ENCODE data around the gene MGME1. TPM values are rescaled to one million over a fixed set of nuclear protein-coding genes. Genes with fewer than 3 reads are reported as not detected.
"Not testable (repeated sequence)": the region's sequence is repeated elsewhere in the genome, so short reads cannot be mapped to it uniquely, and the experiment has no call there.

MGME1 gene
- total RNA-seq, 1 donor from 2014 or later = 14.0 TPM

DNA sequence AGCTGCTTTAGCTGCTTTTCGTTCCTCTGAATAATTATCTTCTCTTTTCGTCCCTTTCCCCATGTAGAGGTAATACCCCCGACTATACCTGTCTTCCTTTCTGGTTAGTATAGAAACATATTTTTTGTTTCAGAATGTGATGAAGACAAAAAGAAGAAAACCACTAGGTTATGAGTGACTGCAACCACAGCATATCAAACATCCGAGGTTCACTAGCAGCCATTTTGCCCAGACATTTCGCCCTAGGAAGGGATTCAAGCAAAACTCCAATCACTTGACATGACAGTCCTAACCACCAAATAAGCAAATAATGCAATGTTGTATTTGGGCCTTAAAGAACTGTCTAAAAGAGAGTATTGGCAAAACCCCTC, 9.6 kb upstream of the MGME1 start:
- no peak for DNase-seq (ENCODE audit: low read depth, low spot score)

DNA sequence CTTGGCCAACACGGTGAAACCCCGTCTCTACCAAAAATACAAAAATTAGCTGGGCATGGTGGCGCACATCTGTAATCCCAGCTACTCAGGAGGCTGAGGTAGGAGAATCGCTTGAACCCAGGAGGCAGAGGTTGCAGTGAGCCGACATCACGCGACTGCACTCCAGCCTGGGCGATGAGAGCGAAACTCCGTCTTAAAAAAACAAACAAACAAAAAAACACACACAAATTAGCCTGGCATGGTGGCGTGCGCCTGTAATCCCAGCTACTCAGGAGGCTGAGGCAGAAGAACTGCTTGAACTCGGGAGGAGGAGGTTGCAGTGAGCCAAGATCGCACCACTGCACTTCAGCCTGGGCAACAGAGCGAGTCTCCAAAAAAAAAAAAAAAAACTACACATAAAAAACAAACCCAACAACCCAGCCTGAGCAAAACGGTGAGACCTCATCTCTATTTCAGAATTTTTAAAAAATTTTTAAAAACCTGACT, 8.4 kb upstream of the MGME1 start:
- DNase-seq (ENCODE audit: low read depth, low spot score) = not testable (repeated sequence)

- no peak for DNase-seq (ENCODE audit: low read depth, low spot score)
These were observed 7.8 kb upstream of the MGME1 start for GRCh38 chr20:17960927-17961586.

DNA sequence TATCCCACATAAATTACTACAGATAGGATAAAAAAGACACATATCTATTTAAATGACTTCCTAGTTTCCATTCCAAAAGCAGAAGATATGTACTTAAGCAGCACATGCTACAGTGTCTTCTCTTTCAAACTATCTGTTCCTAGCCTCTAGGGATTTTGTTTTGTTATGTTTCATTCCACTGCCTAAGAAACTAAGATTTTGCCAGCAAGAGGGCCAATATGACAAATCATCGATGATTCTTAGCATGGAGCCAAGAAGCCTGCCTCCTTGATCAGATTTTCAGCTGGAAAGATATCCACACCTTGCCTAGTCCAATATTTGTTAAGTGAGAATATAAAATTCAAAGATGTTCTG, 7.3 kb upstream of the MGME1 start:
- no peak for DNase-seq (ENCODE audit: low read depth, low spot score)

GRCh38 chr20:17963114-17963897, 5.5 kb upstream of the MGME1 start:
- DNase-seq (ENCODE audit: low read depth, low spot score) = no peak

DNA sequence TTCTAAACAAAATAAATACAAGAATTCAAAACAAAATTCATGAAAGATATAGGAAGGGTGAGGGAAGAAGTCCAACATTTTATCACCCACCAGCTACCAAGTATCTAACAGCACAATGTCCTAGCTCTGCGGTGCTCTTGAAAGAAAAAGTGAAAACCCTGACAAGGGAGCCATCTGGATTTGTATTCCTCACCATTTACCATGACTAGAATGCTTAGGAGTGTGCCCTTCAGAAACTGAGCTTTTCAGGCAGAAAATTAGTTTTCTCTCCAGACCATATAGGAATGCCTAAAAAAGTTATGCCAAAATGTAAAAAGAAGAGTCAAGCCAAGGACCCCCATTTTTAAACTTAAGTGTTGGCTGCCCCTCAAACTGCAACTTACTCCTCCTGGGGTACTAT, 4.7 kb upstream of the MGME1 start:
- DNase-seq (ENCODE audit: low read depth, low spot score) = no peak

- no peak for DNase-seq (ENCODE audit: low read depth, low spot score)
These were observed 4.2 kb upstream of the MGME1 start for GRCh38 chr20:17964632-17965031.

- DNase-seq (ENCODE audit: low read depth, low spot score) = no peak
These were observed 3.6 kb upstream of the MGME1 start for GRCh38 chr20:17965042-17965697.

GRCh38 chr20:17966432-17967310, 2.1 kb upstream of the MGME1 start:
- no peak for DNase-seq (ENCODE audit: low read depth, low spot score)

DNA sequence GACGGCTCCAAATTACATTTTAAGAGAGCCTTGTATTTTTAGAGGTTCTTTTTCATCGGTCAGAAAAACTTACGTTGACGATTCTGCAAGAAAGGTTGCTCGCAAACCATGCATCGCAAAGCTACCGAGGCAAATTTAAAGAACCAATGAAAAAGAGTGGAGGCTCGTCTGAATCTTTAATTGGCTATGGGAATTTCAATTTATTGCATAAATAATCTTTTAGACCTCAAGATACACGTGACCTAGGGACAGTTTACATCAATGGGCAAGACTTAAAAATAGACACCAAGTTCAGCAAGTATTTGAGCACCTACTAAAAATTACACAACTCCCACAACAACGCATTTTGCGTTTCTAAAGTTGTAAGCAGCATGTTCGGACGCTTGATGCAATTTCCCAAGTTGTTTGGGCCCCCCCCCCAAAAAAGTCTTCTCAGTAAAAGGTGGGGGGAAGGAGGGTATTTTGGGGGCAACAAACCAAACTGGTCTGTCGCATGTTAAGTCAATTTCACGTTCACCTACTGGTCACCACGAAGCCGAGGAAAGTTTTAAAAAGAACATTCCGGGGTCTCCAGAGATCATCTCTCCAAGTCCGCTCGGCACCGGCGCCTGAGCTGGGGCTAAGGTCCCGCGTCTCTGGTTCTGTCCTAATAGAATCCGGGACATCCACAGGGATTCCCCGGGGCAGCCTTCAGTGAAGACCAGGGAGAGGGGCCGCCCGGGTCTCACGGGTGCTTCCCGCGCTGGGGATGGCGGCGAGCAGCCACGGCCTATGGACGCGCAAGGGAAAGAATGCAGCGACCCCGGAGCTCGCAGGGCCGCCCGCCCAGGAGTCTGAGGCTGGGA, 1.1 kb upstream of the MGME1 start:
- DNase-seq (ENCODE audit: low read depth, low spot score) = no peak

DNA sequence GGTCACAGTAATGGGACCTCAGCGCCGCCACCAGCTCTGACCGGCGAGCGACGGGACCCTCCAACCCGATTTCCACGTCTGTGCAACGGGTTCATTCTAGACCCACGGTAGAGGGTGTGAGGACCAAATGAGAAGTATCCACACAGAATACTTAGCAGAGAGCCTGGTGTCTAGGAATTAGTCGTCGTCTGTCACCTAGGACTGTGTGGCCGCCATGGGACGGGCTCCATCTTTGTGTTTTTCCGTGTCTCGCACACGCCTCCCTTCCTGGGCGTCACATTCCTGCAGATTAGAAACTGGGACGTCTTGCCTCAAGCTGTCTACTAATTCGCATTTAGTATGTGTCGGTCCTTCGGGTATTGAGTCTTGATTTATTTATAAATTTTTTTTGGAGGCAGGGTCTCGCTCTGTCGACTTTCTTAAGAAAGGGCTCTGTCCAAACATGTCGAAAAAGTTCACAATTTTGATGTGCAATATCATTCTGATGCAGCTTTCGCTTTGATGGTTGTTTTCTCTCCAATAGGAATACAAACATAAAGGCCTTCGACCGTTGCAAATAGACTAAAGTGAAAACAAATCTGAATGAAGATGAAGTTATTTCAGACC, 563 bp downstream of the MGME1 start:
- no peak for DNase-seq (ENCODE audit: low read depth, low spot score)

- peak; percentile 29 for DNase-seq (ENCODE audit: low read depth, low spot score)
These were observed 1.1 kb downstream of the MGME1 start for GRCh38 chr20:17969884-17970409.

DNA sequence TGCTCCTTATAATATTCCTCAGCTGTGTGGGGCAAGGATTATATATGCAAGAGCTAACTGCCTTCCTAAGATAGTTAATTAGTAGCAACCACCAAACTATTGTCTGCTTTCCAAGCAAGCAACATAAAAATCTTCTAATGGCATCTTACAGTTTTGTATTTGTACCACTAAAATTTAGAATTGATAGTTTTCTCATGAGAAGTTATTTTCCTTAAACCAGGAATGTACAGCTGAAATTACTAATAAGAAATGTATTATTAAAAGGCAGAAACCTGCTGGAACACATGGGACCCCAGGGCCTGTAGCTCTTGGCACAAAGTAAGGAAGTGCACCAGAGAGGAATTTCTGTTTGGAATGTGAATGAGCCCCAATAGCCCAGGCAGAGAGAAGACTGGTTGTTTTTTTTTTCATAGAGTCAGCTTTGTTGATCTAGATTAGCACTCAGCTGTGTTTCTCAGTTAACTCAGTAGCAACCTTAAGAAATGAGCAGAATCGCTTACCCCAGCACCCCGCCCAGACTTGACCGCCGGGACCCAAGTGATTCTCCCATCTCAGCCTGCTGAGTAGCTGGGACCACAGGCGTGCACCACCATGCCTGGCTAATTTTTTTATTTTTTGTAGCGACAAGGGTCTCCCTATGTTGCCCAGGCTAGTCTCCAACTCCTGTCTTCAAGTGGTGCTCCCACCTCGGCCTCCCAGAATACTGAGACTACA, 2.6 kb downstream of the MGME1 start:
- DNase-seq (ENCODE audit: low read depth, low spot score) = peak; percentile 76

- DNase-seq (ENCODE audit: low read depth, low spot score) = no peak
These were observed 3.3 kb downstream of the MGME1 start for GRCh38 chr20:17972121-17972520.

DNA sequence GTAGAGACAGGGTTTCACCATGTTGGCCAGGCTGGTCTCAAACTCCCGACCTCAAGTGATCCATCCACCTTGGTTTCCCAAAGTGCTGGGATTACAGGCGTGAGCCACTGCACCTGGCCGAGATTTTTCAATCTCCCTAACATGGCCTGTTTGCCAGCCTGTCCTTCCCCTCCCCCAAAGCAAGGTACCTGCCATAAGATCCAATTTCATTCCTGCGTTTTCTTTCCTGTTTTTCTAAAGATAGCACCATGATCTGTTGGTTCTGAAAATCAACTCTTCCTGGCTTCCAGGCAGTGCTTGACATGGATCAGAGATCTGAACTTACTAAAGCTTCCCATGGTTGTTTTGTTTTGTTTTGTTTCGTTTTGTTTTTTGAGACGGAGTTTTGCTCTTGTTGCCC, 7.5 kb downstream of the MGME1 start:
- DNase-seq (ENCODE audit: low read depth, low spot score) = no peak

DNA sequence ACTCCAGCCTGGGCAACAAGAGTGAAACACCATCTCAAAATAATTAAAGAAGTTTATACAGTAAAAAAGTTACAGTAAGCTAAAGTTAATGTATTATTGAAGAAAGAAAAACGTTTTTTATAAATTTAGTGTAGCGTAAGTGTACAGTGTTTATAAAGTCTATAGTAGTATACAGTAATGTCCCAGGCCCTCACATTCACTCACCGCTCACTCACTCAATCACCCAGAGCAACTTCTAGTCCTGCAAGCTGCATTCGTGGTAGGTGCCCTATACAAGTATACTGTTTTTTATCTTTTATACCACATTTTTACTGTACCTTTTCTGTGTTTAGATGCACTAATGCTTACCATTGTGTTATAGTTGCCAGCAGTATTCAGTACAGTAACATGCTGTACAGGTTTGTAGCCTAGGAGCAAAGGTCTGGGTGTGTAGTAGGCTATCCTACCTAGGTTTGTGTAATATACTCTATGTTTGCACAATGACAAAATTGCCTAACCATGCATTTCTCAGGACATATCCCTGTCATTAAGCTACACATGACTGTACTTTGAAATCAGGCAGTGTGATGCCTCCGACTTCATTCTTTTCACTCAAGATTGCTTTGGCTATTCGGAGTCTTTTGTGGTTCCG, 16.7 kb downstream of the MGME1 start:
- DNase-seq (ENCODE audit: low read depth, low spot score) = no peak

GRCh38 chr20:17987988-17988387, 19.2 kb downstream of the MGME1 start:
- DNase-seq (ENCODE audit: low read depth, low spot score) = no peak

- DNase-seq (ENCODE audit: low read depth, low spot score) = no peak
These were observed 21.6 kb downstream of the MGME1 start for GRCh38 chr20:17990278-17990972.

Data from pulmonary artery endothelial cell (primary cell).